H1 (cell line): ENCODE data around the gene CHTF18. TPM values are rescaled to one million over a fixed set of nuclear protein-coding genes. Genes with fewer than 3 reads are reported as not detected.

Experiments used
- CTCF ChIA-PET: fragments of 300-600 bp; sonication (Branson Sonifier 250); formaldehyde crosslinking; loops from one replicate; lab custom pipeline; 2021; ENCODE audit not compliant: partially characterized antibody; lab: Charles Lee
- POLR2A ChIA-PET: fragments of 300-600 bp; sonication (Branson Sonifier 250); formaldehyde crosslinking; loops from one replicate; lab custom pipeline; 2021; ENCODE audit warnings: inconsistent platforms; ENCODE audit not compliant: partially characterized antibody; lab: Charles Lee
- DNase-seq, 2 experiments: peaks; one replicate each; pipeline versions ENCODE4 v3.0.0 to v3.0.0-alpha.2; 2010 to 2022; ENCODE audit warnings: low spot score in 2 of 2, low read depth in 1 of 2, mixed read lengths in 1 of 2
- FAIRE-seq: peaks from 2 replicates; lab custom pipeline; 2011; peaks lifted over from hg19 to GRCh38; lab: Jason Lieb, UNC
- H2AFZ ChIP-seq: 2 replicates; pipeline ENCODE4 v1.8.1; 2012; ENCODE audit warnings: low read length, inconsistent platforms
- H2AK5ac ChIP-seq: 2 replicates; pipeline ENCODE4 v1.6.1; 2013; ENCODE audit warnings: low read depth, low read length
- H2BK120ac ChIP-seq: replicated peaks from 2 replicates; pipeline ENCODE3; 2013; ENCODE audit warnings: low read depth, low read length, inconsistent platforms
- H2BK12ac ChIP-seq: 2 replicates; pipeline ENCODE4 v1.6.1; 2013; ENCODE audit warnings: low read depth, low read length
- H2BK15ac ChIP-seq: 2 replicates; pipeline ENCODE4 v1.6.1; 2013; ENCODE audit warnings: low read length
- H2BK20ac ChIP-seq: 2 replicates; pipeline ENCODE4 v1.6.1; 2013; ENCODE audit warnings: low read length
- H2BK5ac ChIP-seq: 2 replicates; pipeline ENCODE4 v1.6.1; 2013; ENCODE audit warnings: low read depth, low read length
- H3K14ac ChIP-seq: 2 replicates; pipeline ENCODE4 v1.6.1; 2013; ENCODE audit warnings: inconsistent platforms; ENCODE audit not compliant: insufficient read length
- H3K18ac ChIP-seq: 2 replicates; pipeline ENCODE4 v1.6.1; 2013; ENCODE audit warnings: low read length; ENCODE audit errors: extremely low read depth
- H3K23ac ChIP-seq: 2 replicates; pipeline ENCODE4 v1.6.1; 2013; ENCODE audit warnings: inconsistent platforms; ENCODE audit not compliant: insufficient read length
- H3K23me2 ChIP-seq: 2 replicates; pipeline ENCODE4 v1.6.1; 2013; ENCODE audit warnings: low read depth, low read length
- H3K27ac ChIP-seq: 2 replicates; pipeline ENCODE4 v1.6.1; 2011; ENCODE audit warnings: low read depth, low read length, inconsistent platforms
- H3K27me3 ChIP-seq, 4 experiments: replicated peaks in 1 of 4; 1 replicate in 1 of 4; 2 replicates in 3 of 4; pipeline versions ENCODE4 v1.6.1 to v1.8.1; 2011 to 2013; ENCODE audit warnings: low read length in 3 of 4, mild to moderate bottlenecking in 3 of 4, inconsistent platforms in 2 of 4, mixed read lengths in 2 of 4, moderate library complexity in 1 of 4; ENCODE audit not compliant: control insufficient read depth in 3 of 4, insufficient read depth in 3 of 4; ENCODE audit errors: extremely low read depth in 1 of 4
- H3K36me3 ChIP-seq, 4 experiments: 2 replicates each; pipeline versions ENCODE4 v1.6.1 to v1.8.1; 2011 to 2013; ENCODE audit warnings: mild to moderate bottlenecking in 4 of 4, low read length in 3 of 4, moderate library complexity in 2 of 4, control low read depth in 1 of 4, inconsistent platforms in 1 of 4; ENCODE audit not compliant: insufficient read depth in 4 of 4, control insufficient read depth in 2 of 4
- H3K4ac ChIP-seq: replicated peaks from 2 replicates; pipeline ENCODE3; 2013; ENCODE audit warnings: low read length, low read depth, mixed read lengths, inconsistent platforms; ENCODE audit not compliant: insufficient read length
- H3K4me1 ChIP-seq, 4 experiments: replicated peaks in 1 of 4; 1 replicate in 1 of 4; 2 replicates in 3 of 4; pipeline versions ENCODE4 v1.6.1 to v1.8.1; 2011 to 2013; ENCODE audit warnings: low read length in 3 of 4, inconsistent platforms in 2 of 4, mixed read lengths in 1 of 4; ENCODE audit not compliant: insufficient read depth in 4 of 4, control insufficient read depth in 3 of 4
- H3K4me2 ChIP-seq, 2 experiments: 2 replicates each; pipeline versions ENCODE4 v1.6.1 to v1.8.1; 2011 to 2013; ENCODE audit warnings: low read depth in 2 of 2, low read length in 2 of 2, control low read depth in 1 of 2, inconsistent platforms in 1 of 2, mild to moderate bottlenecking in 1 of 2; ENCODE audit not compliant: insufficient read depth in 1 of 2
- H3K4me3 ChIP-seq, 4 experiments: fragments of 200-600, 300-600 bp in 1 of 4; sonication (generic), shearing (Covaris generic), sonication (Bioruptor Twin) in 1 of 4; 2 replicates each; pipeline versions ENCODE4 v1.5.1 to v1.8.1; 2011 to 2016; ENCODE audit warnings: low read length in 4 of 4, low read depth in 3 of 4, control low read depth in 2 of 4, inconsistent platforms in 2 of 4, mild to moderate bottlenecking in 2 of 4, mixed read lengths in 1 of 4, moderate library complexity in 1 of 4; ENCODE audit not compliant: insufficient read depth in 2 of 4; ENCODE audit errors: extremely low read depth in 1 of 4
- H3K56ac ChIP-seq: replicated peaks from 2 replicates; pipeline ENCODE3; 2013; ENCODE audit warnings: low read depth, mild to moderate bottlenecking, mixed read lengths, low read length, inconsistent platforms; ENCODE audit not compliant: insufficient read length
- H3K79me1 ChIP-seq: 2 replicates; pipeline ENCODE4 v1.6.1; 2013; ENCODE audit warnings: low read depth, low read length, control low read depth
- H3K79me2 ChIP-seq, 2 experiments: 2 replicates each; pipeline versions ENCODE4 v1.6.1 to v1.8.1; 2012 to 2013; ENCODE audit warnings: low read length in 2 of 2, mild to moderate bottlenecking in 2 of 2, inconsistent platforms in 1 of 2; ENCODE audit not compliant: insufficient read depth in 2 of 2, control insufficient read depth in 1 of 2
- H3K9ac ChIP-seq, 4 experiments: replicated peaks in 1 of 4; 1 replicate in 1 of 4; 2 replicates in 3 of 4; pipeline versions ENCODE4 v1.6.1 to v1.8.1; 2011 to 2013; ENCODE audit warnings: low read depth in 3 of 4, low read length in 3 of 4, control low read depth in 2 of 4, mild to moderate bottlenecking in 2 of 4, moderate library complexity in 2 of 4, inconsistent platforms in 1 of 4; ENCODE audit errors: extremely low read depth in 1 of 4
- H3K9me3 ChIP-seq, 2 experiments: 2 replicates each; pipeline versions ENCODE4 v1.6.1 to v1.8.1; 2012 to 2013; ENCODE audit warnings: mild to moderate bottlenecking in 2 of 2, moderate library complexity in 2 of 2, control low read depth in 1 of 2, inconsistent platforms in 1 of 2, low read depth in 1 of 2, low read length in 1 of 2, mixed read lengths in 1 of 2; ENCODE audit not compliant: insufficient read depth in 2 of 2
- H4K20me1 ChIP-seq, 2 experiments: replicated peaks in 1 of 2; 2 replicates each; pipeline versions ENCODE3 to v1.8.1; 2011 to 2013; ENCODE audit warnings: inconsistent platforms in 2 of 2, low read length in 2 of 2, mild to moderate bottlenecking in 1 of 2; ENCODE audit not compliant: insufficient read depth in 2 of 2, control insufficient read depth in 1 of 2
- H4K5ac ChIP-seq: 2 replicates; pipeline ENCODE4 v1.6.1; 2013; ENCODE audit warnings: low read length, low read depth, mixed read lengths, inconsistent platforms; ENCODE audit not compliant: insufficient read length
- H4K8ac ChIP-seq: 2 replicates; pipeline ENCODE4 v1.8.0; 2013; ENCODE audit warnings: mild to moderate bottlenecking, moderate library complexity, low read length, inconsistent platforms; ENCODE audit not compliant: insufficient read depth; ENCODE audit errors: extremely low read depth
- H4K91ac ChIP-seq: replicated peaks from 2 replicates; pipeline ENCODE3; 2013; ENCODE audit warnings: low read length, mixed read lengths, inconsistent platforms; ENCODE audit not compliant: insufficient read length
- ATF2 ChIP-seq: IDR thresholded peaks from 2 replicates; pipeline ENCODE4 v1.6.1; 2012; ENCODE audit warnings: low read length, inconsistent platforms
- CBX8 ChIP-seq: fragments of 300-800, 300-1000 bp; sonication (generic); IDR thresholded peaks from 2 replicates; pipeline ENCODE4 v1.7.1; 2016; ENCODE audit warnings: low read depth, low read length, borderline replicate concordance
- EP300 ChIP-seq, 2 experiments: IDR thresholded peaks; 1 replicate in 1 of 2; 2 replicates in 1 of 2; pipeline ENCODE4 v1.6.1; 2011 to 2012; ENCODE audit warnings: low read depth in 2 of 2, low read length in 2 of 2, mild to moderate bottlenecking in 2 of 2, borderline replicate concordance in 1 of 2, inconsistent platforms in 1 of 2, moderate library complexity in 1 of 2
- EZH2 ChIP-seq: fragments of 200-600 bp; sonication (generic); IDR thresholded peaks from 2 replicates; pipeline ENCODE4 v1.7.1; 2012; ENCODE audit warnings: low read depth, mild to moderate bottlenecking, moderate library complexity, low read length, inconsistent platforms; ENCODE audit not compliant: severe bottlenecking
- POLR2AphosphoS5 ChIP-seq: IDR thresholded peaks from 2 replicates; pipeline ENCODE4 v1.6.1; 2011; ENCODE audit warnings: low read depth, low read length
- RBBP5 ChIP-seq: IDR thresholded peaks from 2 replicates; pipeline ENCODE4 v1.7.1; 2012; ENCODE audit warnings: low read depth, mild to moderate bottlenecking, inconsistent platforms, low read length, moderate library complexity, borderline replicate concordance
- SIRT6 ChIP-seq: IDR thresholded peaks from one replicate; pipeline ENCODE4 v1.7.1; 2012; ENCODE audit warnings: low read length, inconsistent platforms
- WGBS, 2 experiments: shearing (Covaris generic) in 1 of 2; methylation state at CpG; one replicate each; pipeline versions ENCODE4 v1.1.6 to v1.1.7; 2013 to 2015; ENCODE audit warnings: low lambda C conversion rate in 2 of 2, mixed read lengths in 2 of 2, inconsistent platforms in 1 of 2, low coverage in 1 of 2, missing lambda C conversion rate in 1 of 2; ENCODE audit not compliant: insufficient replicate concordance in 2 of 2, insufficient coverage in 1 of 2, insufficient read length in 1 of 2; ENCODE audit errors: extremely low coverage in 1 of 2, missing lambda C conversion rate in 1 of 2; 5-methylcytosine and 5-hydroxymethylcytosine counted together
- polyA plus RNA-seq, 7 experiments: library from polyadenylated mRNA; depleted of rRNA in 3 of 7; stranded (reverse) in 5 of 7; unstranded in 2 of 7; fragments of >200 nt in 5 of 7; fragments of 200-250 nt in 2 of 7; gene quantifications; 1 replicate in 5 of 7; 2 replicates in 1 of 7; 4 replicates in 1 of 7; pipeline versions ENCODE4 v1.2.1 to v1.2.3, GENCODE V29; 2011 to 2013; ENCODE audit warnings: missing spikeins in 2 of 7, mixed read lengths in 2 of 7
- total RNA-seq: library from RNA; stranded (reverse); fragmentation: NEBNext Ultra II Directional; extraction: Animal tissue kit (Norgen Biotek cat#: 25700); gene quantifications from 2 replicates; pipeline ENCODE4 v1.2.1, GENCODE V29; 2021

Gene CHTF18
- total and polyA plus RNA-seq, 2 of the 8 experiments (the other 6 are each of a cell fraction or from before 2014, with no cell fraction given) = 75.3 to 104 TPM

- Histone ChIP-seq H3K4ac (no peak overlapping the region), H2AK5ac (no peak overlapping the region), H3K23me2 (no peaks in the 10 kb centered on the region; the same call in 1 of the 2 replicates), H3K79me2 (no peaks in the 10 kb centered on the region), H3K27ac (no peak overlapping the region), H4K20me1 (no peaks in the 10 kb centered on the region), H3K4me2 (no peak overlapping the region), H4K91ac (no peak overlapping the region), H3K9me3 (no peaks in the 10 kb centered on the region), H3K23ac (no peak overlapping the region), H2AFZ (no peak overlapping the region), H2BK12ac (0 out of 2 replicates have a peak overlapping the region, but pooled peaks have one; percentile 7), H3K4me1 (peaks cover 0 to 9% (median 6%) of the 10 kb centered on the region in 4 experiments; a peak in 5 of 7 replicates), H3K18ac (no peak overlapping the region), H3K9ac (no peak overlapping the region), H4K8ac (no peak overlapping the region), H3K14ac (no peak overlapping the region), H2BK15ac (no peak overlapping the region), H3K36me3 (no peaks in the 10 kb centered on the region), H3K4me3 (no peak overlapping the region), H4K5ac (no peak overlapping the region), H2BK5ac (no peak overlapping the region), H3K56ac (no peak overlapping the region), H3K27me3 (no peaks in the 10 kb centered on the region), H3K79me1 (no peaks in the 10 kb centered on the region), H2BK20ac (no peak overlapping the region), H2BK120ac (no peak overlapping the region)
- no peak for FAIRE-seq
- no peak for TF ChIP-seq EZH2
- no peak for TF ChIP-seq ATF2
- no peak for TF ChIP-seq SIRT6
- TF ChIP-seq RBBP5 = no peak
- no peak for TF ChIP-seq POLR2AphosphoS5
- TF ChIP-seq EP300 (IDR thresholded peaks at IDR 0.05; ENCODE audit: borderline replicate concordance in 1 of 2, low read depth in 2 of 2, low read length in 2 of 2) = no peak
- TF ChIP-seq CBX8 = no peak
- WGBS, 2 experiments = 93% methylated on average over 32 of the region's 48 CpGs; no CpG with 5 or more reads in 1 of the 2 experiments
- ChIA-PET POLR2A (interaction anchor here (1.2 to 1.8 kb wide), 2 partner anchors 35 to 51 kb away, joined by 3 read pairs; no protein-coding TSS in a partner anchor), CTCF (interaction anchor here (1.1 to 1.7 kb wide), 5 partner anchors 18 to 51 kb away, joined by 3 to 7 read pairs (median 4); no protein-coding TSS in a partner anchor)
- no peak for DNase-seq
Observed at GRCh38 chr16:766820-767640, 21.4 kb upstream of the CHTF18 start.
